Cardiac fibroblast (primary cell): ENCODE data around the gene BRPF1.
"Not testable (repeated sequence)": the region's sequence is repeated elsewhere in the genome, so short reads cannot be mapped to it uniquely, and the experiment has no call there.

Experiments
- DNase-seq, 2 donors: peaks; one replicate each; pipeline versions ENCODE4 v3.0.0 to v3.0.0-alpha.2; 2010; ENCODE audit warnings: low read depth in 2 of 2
- H3K4me3 ChIP-seq, 2 donors: replicated peaks in 1 of 2; 1 replicate in 1 of 2; 2 replicates in 1 of 2; pipeline ENCODE4 v1.5.1; 2011; ENCODE audit warnings: low read depth in 2 of 2, low read length in 2 of 2, mild to moderate bottlenecking in 2 of 2, moderate library complexity in 1 of 2
- CTCF ChIP-seq: IDR thresholded peaks from one replicate; pipeline ENCODE4 v1.5.1; 2011; ENCODE audit warnings: low read depth, mild to moderate bottlenecking, low read length, inconsistent platforms

The BRPF1 gene

GRCh38 chr3:9770276-9770812 lies 38.8 kb downstream of the BRPF1 start:
- H3K4me3 ChIP-seq, result peak overlapping the region; percentile 37 to 66
- TF ChIP-seq CTCF, result no peak
- peak in 1 of 2 donors; percentile 91 for DNase-seq

GRCh38 chr3:9771007-9771406 lies 39.5 kb downstream of the BRPF1 start:
- not testable (repeated sequence) for DNase-seq, H3K4me3 ChIP-seq

GRCh38 chr3:9776896-9777693 lies 45.6 kb downstream of the BRPF1 start:
- no peak overlapping the region for H3K4me3 ChIP-seq
- no peak for TF ChIP-seq CTCF
- no peak for DNase-seq

GRCh38 chr3:9777694-9778021 lies 46.1 kb downstream of the BRPF1 start:
- no peak for TF ChIP-seq CTCF
- DNase-seq, result no peak

GRCh38 chr3:9778143-9779074 lies 46.9 kb downstream of the BRPF1 start:
- no peak for TF ChIP-seq CTCF
- DNase-seq, result peak; percentile 48 to 74
- no peak overlapping the region for H3K4me3 ChIP-seq

More at GRCh38 chr3:9777694-9778021, 46.1 kb downstream of the BRPF1 start:
- H3K4me3 ChIP-seq, result no peak overlapping the region

- no peak for DNase-seq
- TF ChIP-seq CTCF, result no peak
- no peak overlapping the region for H3K4me3 ChIP-seq
Observed at GRCh38 chr3:9779075-9779593, 47.6 kb downstream of the BRPF1 start.
